Embryonic facial prominence (tissue), 1 donor: ENCODE measurements around the gene ADGRL3.
"Not testable (repeated sequence)": the region's sequence is repeated elsewhere in the genome, so short reads cannot be mapped to it uniquely, and the experiment has no call there.

ENCODE experiments used
- DNase-seq: peaks from one replicate; pipeline ENCODE4 v3.0.0-alpha.2; 2016; ENCODE audit errors: extremely low spot score

The ADGRL3 gene

DNA sequence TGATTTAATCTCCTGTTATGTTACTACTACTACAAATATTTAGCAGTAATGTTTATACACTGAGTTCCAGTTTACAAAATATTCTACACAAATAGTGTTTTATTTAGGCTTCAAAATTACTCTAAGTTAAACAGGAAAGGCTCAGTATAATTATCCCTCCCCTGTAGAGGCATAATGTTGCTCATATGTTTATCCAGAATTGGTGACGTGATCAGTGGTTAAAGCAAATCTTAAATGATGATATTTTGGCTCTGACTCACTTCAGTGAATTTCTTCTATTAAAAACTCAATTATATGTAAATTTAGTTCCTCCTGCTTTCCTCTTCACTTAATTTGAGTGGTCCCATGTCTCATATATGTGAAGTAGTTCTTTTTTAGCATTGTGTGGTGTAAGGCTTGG is 438.5 kb downstream of the ADGRL3 start:
- DNase-seq, result no peak

GRCh38 chr4:61646746-61647350 is 446.7 kb downstream of the ADGRL3 start:
- not testable (repeated sequence) for DNase-seq

DNA sequence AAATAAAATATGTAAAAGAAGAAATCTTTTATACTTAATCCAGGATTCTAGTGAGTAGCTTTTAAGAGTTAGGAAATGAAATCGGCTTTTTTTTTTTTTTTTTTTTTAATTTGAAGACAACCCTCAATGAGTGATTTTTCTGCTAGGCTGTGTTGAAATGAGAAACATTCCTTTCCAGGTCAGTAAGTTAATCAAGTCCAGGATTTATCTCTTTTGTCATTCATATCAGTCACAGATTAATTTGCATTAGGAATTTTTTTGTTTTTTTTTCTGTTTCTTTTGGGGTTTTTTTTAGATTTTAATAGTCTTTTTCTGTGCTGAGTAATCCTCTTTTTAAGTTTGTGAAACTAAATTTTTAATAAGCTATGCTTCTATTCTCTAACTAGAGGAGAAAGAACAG is 448.1 kb downstream of the ADGRL3 start:
- no peak for DNase-seq

DNA sequence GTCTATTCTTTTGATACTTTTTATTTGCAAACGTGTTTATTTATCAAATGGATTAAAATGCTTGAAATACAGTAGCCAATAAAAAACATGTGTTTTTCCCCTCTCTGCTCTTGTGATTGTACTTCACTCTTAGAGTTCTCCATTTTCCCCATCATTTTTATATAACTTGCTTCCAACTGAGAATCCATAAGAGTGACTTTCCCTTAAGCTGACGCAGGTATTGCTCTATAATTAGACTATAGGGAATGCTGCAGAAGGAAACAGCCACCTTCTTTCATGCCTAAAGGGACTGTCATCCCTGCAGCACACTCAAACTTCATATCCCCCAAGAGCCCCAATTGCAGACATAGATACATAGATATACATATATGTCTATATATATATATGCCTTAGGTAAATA is 456.9 kb downstream of the ADGRL3 start:
- DNase-seq, result no peak

DNA sequence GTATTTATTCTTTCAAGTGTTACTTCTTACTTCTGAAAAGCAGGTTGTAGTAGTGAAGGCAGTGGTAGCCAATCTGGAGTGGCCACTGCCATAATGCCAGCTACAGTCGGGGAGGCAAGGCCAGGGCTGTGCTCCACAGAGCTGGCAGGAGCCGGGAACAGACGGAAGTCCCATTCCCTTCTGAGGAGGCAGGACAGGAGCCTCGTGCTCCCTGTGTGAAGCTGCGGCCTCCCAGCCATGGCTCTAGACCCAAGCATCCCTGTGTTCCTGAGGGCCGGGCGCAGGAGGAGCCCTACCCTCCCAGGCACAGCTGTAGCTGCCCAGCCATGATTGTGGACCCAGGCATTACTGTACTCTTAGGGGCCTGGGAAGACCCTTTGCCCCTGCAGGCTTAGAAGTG is 461.8 kb downstream of the ADGRL3 start:
- DNase-seq, result no peak

DNA sequence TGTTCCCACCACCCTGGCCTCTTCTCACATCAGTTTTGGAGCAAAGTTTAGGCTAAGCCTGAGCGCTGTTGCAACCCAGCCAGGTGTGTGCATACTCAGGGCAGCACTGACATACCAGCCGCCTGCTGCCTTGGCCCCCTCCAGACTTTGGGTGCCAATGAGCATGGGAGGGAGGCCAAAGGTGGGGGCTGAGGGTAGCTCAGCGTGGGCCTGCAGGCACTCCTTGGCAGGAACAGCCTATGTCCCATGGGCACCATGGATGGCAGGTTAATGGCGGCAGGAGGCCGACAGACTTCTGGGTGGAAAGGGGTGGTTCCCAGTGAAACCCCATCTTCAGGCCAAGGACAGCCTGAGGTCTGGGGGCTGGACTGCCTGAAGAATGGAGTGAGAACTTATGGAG is 462.2 kb downstream of the ADGRL3 start:
- DNase-seq, result no peak

DNA sequence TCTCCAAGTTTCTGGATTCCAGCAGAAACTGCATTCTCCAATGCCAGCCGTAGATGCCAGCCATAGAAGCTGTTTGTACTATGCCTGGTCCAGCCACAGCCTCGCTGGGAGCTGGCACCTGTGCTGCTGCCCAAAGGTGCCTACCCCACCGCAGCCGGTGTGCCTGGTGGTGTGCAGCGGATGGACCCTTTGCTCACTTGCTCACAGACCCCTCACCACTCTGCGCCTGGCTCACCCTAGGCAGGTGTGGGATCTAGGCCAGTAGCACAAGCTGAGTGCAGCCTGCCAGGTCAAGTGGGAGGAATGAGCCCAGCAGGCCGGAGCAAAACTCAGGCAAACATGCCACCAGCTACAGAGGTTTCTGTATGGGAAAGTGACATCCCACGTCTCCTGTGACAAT is 463.2 kb downstream of the ADGRL3 start:
- no peak for DNase-seq

GRCh38 chr4:61665649-61666048 is 465.5 kb downstream of the ADGRL3 start:
- DNase-seq, result no peak

GRCh38 chr4:61666244-61666643 is 466.1 kb downstream of the ADGRL3 start:
- peak; percentile 46 for DNase-seq

DNA sequence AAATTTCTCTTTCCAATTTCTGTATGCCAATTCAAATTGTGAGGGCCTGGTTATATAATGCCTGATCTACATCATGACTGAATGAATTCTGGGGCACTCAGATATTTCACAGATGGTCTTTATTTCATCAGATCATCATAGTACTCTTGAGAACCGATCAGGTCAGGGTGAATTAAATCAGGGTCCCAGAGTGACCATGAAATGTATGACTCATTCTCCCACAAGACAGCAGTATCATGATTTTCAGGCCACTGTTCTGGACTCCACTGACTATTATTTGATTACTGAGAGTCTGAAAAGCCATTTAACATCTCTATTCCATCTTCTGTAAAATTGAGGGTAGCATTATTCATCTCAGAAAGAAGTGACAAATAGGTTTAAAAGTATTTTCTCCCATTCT is 471.5 kb downstream of the ADGRL3 start:
- DNase-seq, result no peak

- DNase-seq, result no peak
These were observed 475.3 kb downstream of the ADGRL3 start for GRCh38 chr4:61675464-61675863.

DNA sequence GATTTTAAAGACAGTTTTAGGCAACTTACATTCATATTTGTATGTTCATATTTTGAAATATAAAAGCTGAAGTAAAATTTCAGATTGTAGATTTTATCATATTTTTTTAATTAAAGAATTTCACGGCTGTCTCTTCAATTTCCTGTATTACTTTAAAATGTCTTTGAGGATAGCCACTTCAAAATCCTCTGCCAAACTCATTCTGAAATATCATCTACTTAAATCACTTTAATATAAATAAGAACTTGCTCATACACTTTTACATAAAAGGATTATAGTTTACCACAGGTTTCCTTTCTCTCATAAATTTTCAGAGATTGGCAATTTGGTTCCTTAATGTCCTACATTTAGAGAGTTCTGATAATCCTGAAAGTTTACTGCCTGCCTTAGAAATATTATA is 478.2 kb downstream of the ADGRL3 start:
- no peak for DNase-seq

GRCh38 chr4:61693520-61693919 is 493.4 kb downstream of the ADGRL3 start:
- no peak for DNase-seq

DNA sequence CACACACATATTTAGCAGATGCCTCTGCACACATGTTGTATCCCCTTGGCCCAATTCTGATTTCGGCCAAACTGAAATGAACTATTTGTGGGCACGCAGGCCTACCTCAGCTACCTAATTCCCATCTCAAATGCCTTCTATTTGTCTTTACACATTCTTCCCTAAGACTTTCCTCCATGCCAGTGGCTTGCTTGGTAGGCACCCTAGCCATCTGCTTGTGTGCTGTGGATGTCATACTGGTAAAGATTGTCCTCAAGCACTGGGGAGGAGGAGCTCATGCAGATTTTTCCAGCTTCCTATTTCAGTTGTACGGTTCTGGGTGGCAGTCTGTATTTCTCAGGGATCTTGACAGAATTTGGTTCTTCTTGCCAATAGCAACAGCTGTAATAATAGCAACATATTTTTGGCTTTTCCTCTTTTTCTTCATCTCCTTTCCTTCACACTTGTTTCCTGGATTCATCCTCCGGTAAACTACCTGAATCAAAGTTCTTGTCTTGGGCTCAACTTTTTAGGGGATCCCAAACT is 514.3 kb downstream of the ADGRL3 start:
- no peak for DNase-seq

GRCh38 chr4:61716426-61716825 is 516.3 kb downstream of the ADGRL3 start:
- DNase-seq, result no peak

DNA sequence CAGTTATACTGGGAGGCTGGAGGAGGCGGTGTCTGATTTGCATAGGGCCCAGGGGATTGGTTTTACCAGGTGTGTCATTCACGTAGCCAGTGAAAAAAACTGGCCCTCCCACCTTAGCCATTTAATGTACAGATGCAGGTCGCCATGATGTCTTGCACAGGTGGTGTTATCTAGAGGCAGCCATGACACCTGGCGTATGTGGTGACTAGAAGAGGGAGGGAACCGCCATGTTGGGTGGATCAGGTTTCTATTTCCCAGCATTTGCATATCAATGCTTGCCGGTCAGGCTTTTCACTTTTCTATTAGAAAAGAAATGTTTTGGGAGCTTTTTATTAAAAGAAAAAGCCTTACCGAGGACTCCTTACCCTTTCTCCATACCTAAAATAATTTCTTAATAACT is 523.4 kb downstream of the ADGRL3 start:
- DNase-seq, result no peak

DNA sequence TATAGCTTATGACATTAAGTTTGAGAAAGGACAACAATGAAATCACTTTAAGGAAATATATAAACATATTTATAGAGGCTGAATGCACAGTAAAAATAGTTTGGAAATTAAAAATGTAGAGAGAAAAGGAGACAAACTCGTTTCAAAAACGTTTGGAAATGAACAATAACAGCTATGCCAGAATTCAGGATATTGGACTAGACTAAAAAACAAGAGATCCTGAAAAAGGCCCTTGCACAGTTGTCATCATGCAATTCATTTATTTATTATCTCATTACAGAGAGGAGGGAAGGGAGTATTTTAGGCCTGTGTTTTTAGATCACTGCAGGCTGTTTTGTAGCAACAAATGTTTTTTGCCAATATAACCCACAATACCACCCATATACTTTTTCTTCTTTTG is 527.2 kb downstream of the ADGRL3 start:
- DNase-seq, result no peak

DNA sequence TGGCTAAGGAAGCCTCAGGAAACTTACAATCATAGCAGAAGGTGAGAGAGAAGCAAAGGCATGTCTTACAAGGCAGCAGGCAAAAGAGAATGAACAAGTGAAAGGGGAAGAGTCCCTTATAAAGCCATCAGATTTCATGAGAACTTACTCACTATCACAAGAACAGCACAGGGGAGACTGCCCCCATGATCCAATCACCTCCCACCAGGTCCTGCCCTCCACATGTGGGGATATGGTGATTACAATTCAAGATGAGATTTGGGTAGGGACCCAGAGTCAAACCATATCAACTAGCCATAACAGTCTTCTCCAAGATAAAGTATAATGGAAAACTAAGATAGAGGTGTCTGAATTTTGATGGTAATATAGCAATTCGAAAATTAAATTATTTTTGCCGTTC is 534.3 kb downstream of the ADGRL3 start:
- DNase-seq, result no peak

DNA sequence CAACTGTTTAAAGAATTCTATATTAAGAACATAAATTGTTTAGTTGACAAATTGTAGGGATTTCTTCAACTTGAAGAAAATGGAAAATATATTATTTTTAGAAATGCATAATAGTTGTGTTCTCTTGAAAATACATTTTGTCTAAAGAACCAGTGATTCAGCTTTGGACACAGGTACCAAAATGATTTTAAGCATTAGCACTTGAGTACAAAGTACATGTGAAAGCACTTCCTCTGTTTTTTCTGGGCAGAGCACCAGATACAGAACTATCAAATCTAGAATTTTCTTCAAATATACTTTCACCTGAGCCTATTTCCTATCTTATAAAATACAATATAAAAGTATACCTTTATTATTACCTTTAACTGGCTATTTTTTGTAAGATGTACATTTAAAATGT is 539.8 kb downstream of the ADGRL3 start:
- no peak for DNase-seq

- DNase-seq, result no peak
These were observed 540.8 kb downstream of the ADGRL3 start for GRCh38 chr4:61740886-61741285.

DNA sequence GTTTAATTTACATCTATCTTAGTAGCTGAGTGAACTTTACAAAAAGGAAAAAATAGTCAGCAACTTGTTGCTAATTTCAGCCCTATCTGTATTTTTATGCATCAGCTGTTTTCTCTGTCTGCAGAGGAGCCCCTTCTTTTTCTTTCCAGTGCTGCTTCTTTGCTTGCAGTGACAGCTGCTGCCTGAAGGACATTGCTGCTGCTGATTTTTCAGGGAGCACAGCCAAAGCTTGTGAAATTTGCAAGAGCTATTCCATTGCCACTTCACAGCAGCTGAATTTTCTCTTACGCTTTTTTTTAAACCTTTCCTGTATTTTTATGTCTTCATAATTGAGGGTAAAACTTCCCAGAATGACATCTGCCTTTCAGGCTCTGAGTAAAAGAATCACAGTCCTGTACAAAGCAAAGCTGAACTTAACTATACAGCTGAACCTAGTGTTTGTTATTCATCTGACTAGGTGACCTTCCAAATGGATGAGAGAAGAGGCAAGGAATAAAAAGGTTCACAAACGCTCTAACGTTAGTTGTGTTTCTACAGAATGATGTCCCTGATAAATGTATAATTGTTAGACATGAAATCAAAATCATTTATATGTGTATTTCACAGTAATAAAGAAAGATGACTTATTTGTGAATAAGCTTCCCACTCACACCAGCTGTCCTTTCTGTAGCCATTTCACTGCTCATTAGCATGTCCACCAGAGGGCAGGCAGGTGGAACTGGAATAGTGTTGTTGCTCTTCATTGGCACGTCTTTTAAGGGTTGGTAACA is 541.4 kb downstream of the ADGRL3 start:
- DNase-seq, result no peak

DNA sequence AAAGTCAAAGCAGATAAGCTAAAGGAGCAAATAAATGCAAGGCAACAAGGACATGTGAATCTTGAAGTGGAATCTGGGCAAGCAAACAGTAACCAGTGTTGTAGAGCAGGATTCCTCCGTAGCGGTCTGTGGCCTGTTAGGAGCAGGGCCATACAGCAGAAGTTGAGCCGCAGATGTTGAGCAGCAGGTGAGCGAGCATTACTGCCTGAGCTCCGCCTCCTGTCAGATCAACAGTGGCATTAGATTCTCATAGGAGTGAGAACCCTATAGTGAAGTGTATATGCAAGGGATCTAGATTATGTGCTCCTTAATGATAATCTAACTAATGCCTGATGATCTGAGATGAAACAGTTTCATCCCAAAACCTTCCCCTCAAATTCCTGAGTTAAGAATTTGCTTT is 550.7 kb downstream of the ADGRL3 start:
- DNase-seq, result no peak

GRCh38 chr4:61752617-61753016 is 552.5 kb downstream of the ADGRL3 start:
- no peak for DNase-seq

- DNase-seq, result no peak
These were observed 553.6 kb downstream of the ADGRL3 start for GRCh38 chr4:61753739-61754138.
